ENCODE data around the gene S100PBP.

GRCh38 chr1:32861904-32862695, 44.6 kb downstream of the S100PBP start:
- TF ChIP-seq EZH2 (IDR thresholded peaks at IDR 0.05; ENCODE audit: borderline replicate concordance, low read depth, low read length, poor library complexity, severe bottlenecking), result no peak
- TF ChIP-seq, protein P1, sequence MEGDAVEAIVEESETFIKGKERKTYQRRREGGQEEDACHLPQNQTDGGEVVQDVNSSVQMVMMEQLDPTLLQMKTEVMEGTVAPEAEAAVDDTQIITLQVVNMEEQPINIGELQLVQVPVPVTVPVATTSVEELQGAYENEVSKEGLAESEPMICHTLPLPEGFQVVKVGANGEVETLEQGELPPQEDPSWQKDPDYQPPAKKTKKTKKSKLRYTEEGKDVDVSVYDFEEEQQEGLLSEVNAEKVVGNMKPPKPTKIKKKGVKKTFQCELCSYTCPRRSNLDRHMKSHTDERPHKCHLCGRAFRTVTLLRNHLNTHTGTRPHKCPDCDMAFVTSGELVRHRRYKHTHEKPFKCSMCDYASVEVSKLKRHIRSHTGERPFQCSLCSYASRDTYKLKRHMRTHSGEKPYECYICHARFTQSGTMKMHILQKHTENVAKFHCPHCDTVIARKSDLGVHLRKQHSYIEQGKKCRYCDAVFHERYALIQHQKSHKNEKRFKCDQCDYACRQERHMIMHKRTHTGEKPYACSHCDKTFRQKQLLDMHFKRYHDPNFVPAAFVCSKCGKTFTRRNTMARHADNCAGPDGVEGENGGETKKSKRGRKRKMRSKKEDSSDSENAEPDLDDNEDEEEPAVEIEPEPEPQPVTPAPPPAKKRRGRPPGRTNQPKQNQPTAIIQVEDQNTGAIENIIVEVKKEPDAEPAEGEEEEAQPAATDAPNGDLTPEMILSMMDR (conservative IDR thresholded peaks at IDR 0.05; ENCODE audit: low read depth, low read length), result no peak
